ENCODE measurements around the gene CAMTA1.

The CAMTA1 gene

GRCh38 chr1:7284839-7285435 is 499.7 kb downstream of the CAMTA1 start:
- DNase-seq (ENCODE audit: low spot score) = peak; percentile 59

GRCh38 chr1:7285856-7286454 is 500.7 kb downstream of the CAMTA1 start:
- DNase-seq (ENCODE audit: low spot score) = no peak

DNA sequence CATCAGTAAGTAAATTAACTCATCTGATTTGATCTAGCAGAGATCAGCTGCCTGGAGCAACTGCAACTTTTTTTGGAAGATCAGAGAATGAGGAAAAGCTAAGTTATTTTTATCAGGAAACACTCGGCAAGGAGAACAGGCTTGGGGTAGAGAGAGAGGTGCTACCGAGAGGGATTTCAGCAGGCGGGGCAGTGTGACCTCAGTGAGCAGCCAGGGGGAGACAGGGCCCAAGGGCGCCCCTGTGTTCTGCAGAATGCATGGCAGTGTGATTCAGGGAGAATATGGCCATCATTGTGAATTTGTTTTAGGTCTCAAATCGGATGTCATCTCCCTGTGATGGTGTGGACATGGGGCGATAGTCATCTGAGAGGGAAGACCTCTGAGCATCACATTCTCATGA is 501.8 kb downstream of the CAMTA1 start:
- DNase-seq (ENCODE audit: low spot score) = no peak

GRCh38 chr1:7288992-7289391 is 503.7 kb downstream of the CAMTA1 start:
- no peak for DNase-seq (ENCODE audit: low spot score)

DNA sequence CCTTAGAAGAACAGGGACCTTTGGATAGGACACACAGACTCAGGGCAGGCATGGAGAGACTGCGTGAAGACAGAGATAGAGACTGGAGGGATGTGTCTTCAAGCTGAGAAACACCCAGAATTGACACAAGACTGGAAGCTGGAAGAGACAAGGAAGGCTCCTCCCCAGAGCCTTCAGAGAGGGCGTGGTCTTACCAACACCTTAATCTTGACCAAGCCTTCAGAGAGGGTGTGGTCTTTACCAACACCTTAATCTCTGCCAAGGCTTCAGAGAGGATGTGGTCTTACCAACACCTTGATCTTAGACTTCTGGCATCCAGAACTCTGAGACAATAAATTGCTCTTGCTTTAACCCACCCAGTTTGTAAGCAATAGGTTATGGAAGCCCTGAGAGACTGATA is 504.4 kb downstream of the CAMTA1 start:
- DNase-seq (ENCODE audit: low spot score) = no peak

DNA sequence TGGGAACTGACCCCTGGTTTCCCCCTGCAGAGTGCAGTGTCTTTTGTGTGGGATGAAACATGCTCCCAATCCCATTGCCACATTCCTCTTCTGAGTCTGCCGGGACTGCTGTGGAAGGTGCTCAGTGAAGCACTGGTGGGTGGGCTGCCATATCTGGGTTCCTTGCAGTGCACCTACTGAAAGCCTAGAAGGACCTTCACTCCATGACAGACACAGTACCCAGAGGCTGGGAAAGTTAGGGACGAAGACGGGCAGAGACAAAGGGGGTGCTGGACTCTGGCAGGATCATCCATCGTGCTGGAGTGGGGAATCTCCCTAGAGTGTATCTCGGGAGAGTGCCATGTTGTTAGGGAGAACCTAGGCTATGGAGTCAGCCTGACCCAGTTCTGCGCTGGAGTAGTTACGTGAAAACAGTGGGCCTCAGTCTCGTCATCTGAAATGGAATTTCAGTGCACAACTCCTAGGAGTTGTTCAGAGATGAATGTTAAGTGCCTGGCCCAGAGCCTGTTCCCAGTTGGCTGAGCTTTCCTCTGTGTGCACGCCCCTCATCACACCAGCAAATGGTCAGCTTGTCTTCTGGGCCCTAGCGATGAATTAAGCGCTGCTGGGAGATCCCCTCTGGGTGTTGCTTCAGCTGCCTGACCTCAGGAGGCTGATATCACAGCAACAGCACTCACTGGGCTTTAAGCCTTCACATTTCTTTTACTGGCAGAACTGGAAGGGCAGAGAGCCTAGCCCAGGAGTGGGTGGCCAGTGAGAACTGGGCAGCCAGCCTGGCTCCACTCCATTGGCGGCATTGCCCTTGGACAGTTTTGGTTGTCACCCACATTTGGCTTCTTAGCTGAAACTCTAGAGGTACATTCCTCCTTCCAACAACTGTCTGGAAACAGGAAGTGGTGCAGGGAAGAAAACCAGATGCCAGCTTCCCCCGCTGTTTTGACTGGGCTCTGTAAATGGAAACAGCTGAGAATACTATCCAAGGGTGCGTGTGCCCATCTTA is 506.0 kb downstream of the CAMTA1 start:
- peak; percentile 72 for DNase-seq (ENCODE audit: low spot score)

DNA sequence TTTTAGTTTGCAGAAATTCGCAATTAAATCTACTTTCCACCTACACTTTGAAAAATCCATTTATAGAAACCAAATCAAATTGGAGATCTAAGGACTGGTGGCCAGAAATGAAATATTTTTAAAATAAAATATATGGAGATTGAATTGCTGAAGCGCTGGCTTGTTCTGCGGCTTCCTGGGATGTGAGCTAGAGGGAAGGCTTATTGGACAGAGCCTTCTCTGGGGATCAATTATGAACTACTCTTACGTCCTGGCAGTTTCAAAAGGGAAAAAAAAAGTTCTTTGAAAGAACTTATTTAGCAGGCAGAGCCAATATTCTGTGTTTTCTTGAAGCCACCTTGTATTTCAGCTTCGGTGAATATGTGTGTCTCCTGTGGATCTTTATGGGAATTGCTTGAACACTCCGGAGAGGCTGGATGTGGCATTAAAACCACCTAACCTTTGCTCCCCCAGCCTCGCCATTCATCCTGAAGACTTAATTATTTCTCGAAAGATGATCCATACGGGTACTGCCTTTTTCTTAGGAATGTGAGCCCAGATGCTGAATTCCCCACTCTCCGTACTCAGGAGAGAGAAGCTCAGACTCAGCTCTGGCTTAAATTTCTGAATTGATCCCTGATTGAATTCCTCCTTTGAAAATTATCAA is 506.9 kb downstream of the CAMTA1 start:
- DNase-seq (ENCODE audit: low spot score) = peak; percentile 68

DNA sequence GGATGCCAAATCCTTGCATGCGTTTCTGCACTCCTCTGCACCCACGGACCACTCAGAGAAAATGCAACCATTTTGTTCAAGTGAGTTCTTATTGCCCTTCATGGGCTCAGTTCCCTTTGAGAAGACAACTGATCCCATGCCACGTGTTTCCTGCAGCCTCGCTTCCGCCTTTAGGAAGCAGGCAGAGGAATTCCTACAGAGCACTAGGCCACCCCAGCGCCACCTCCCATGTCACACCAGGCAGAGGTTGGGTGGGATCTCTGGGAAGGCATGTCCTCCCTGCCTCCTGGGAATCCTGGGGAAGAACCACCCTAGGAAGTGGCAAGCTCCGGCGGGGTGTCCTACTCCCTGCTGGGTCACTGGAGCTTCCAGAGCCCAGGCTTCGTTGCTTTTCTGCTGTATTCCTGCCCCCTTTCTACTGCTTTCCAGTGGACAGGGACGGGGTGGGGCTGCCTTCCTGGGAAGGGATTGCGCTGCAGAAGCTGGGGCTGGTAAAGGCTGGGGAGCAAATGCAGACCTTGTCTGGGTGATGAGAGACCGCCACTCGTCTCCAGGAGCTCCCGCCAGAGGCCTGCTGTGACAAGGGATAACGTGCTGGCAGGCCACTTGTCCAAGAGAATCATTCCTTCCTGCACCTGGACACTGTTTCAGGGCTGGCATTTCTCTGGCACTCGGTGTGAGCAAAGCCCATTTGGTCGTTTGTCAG is 507.6 kb downstream of the CAMTA1 start:
- peak; percentile 84 for DNase-seq (ENCODE audit: low spot score)

DNA sequence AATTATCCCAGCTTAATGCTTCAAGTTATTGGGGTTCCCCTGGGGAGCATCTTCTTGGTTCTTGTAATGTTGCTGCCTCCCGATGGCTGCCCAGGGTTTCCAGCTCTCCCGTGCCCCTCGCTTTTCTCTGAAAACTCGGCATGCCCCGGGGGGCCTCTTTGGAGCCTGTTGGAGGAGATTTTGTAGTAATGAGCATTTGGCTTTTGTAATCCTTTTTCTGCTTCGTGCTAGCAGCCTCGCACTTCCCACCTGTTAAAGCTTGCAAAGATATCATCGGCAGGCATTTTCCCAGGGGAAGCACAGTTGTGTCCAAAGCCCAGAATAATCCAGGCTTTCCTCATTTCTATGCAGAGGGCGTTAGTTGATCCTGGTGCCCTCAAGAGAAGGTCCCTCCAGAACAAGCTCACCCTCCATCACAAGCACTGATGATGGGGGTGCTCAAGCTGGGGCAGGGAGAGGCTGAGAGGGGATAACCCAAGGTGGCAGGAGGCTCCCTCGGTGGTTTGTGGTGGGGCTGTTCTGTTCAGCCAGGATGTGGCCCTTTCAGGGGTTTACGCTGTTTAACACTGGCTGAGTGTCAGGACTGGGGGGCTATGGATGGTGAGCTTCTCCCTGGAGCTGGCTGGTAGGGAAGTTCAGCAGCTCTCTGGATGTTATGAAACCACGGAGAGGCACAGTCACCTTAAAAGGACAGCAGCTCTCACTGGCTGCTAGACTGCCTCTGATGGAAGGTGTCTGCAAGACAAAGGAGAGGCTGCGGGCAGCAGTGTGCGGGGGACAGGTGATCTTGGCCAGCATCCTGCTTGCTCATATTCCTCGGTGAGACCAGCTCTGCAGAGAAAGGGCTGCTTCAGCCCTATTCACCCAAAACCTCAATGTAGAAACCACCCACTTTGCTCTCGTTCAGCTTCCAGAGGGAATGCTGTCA is 508.7 kb downstream of the CAMTA1 start:
- DNase-seq (ENCODE audit: low spot score) = peak; percentile 77

DNA sequence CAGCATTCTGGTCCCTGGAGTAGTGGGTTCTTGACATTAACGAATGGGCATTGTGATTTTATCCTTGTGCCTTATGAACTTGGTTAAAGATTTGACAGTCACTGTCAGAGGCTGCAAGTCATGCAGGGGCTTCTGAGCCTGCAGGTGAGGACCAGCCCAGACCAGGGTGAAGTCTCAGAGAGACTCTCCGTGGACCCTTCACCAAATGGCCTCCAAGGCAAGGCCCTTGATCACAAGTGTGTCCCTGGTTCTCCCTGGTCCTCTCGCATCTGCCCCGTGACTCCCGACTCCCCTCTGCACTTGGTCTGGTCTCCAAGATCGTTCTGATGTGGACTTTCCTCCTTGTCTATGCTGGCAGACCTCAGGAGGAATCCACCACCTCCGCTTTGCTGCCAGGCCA is 509.4 kb downstream of the CAMTA1 start:
- DNase-seq (ENCODE audit: low spot score) = no peak

DNA sequence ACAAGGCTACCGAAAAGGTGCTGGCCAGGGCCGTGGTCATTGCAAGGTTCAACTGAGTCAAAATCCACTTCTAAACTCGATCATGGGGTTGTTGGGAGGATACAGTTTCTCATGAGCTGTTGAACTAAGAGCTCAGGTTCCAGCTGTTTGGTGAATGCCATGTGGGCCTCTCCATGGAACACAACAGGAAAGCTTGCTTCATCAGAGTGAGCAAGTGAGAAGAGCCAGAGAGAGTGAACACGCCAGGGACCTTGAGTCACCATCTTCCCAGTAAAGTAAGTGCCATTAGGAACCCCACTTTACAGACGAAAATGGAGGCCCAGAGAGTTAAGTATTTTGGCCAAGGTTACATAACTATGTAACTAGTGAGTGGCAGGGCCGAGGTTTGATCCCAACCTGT is 510.7 kb downstream of the CAMTA1 start:
- no peak for DNase-seq (ENCODE audit: low spot score)

GRCh38 chr1:7296968-7297367 is 511.7 kb downstream of the CAMTA1 start:
- no peak for DNase-seq (ENCODE audit: low spot score)

DNA sequence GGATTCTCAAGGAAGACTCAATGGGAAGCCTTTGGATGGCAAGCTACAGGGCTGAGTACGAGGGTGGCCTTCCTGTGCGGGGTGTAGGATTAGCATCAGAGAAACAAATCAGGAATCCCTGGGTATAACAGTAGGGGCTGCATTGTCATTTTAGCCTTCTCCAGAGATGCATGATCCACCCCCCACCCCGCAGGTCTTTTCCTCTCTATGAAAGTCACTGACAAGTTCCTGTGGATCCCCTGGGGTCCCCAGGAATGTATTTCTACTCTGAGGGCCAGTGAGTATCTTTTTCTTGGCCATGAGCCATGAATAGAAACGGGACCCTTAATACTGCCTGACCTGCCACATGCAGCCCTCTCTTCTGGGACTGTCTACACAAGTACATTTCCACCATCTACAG is 512.9 kb downstream of the CAMTA1 start:
- peak; percentile 54 for DNase-seq (ENCODE audit: low spot score)

GRCh38 chr1:7298749-7299151 is 513.5 kb downstream of the CAMTA1 start:
- DNase-seq (ENCODE audit: low spot score) = peak; percentile 63

GRCh38 chr1:7299329-7299799 is 514.1 kb downstream of the CAMTA1 start:
- peak; percentile 92 for DNase-seq (ENCODE audit: low spot score)

GRCh38 chr1:7299994-7300393 is 514.7 kb downstream of the CAMTA1 start:
- DNase-seq (ENCODE audit: low spot score) = no peak

GRCh38 chr1:7300893-7301663 is 515.8 kb downstream of the CAMTA1 start:
- peak; percentile 82 for DNase-seq (ENCODE audit: low spot score)

DNA sequence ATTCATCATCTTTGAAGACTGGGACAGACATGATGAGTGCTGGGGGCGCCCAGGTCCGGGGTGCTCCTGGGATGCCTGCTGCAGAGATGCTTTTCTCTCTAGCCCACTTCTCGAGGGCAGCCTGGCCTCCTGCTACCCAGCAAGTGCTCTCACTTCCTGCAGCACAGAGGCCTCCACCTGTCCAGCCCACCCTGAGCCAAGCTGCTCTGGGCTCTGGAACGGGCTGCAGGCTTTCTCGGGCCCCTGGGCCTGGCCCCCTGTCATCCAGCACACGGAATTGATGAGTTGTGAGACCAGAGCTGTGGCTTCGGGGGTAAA is 516.4 kb downstream of the CAMTA1 start:
- no peak for DNase-seq (ENCODE audit: low spot score)

- DNase-seq (ENCODE audit: low spot score) = no peak
Observed at GRCh38 chr1:7302126-7302525, 516.9 kb downstream of the CAMTA1 start.

DNA sequence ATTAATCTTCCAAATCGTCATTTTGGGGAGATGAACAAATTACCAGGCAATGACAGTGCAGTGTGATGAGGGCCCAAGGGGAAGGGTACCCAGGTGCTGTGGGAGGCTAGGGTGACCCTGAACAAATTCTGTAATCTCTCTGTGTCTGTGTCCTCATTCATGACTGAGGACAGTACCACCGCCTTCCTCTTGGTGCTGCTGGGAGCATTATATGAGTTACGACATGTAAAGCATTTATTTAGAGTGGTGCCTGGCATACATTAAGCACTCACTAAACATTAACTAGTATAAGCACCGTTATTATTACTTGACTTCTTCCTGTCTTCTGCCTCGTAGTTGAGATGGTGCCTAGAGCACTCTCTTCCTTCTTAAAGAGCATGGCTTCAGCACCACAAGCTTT is 517.6 kb downstream of the CAMTA1 start:
- no peak for DNase-seq (ENCODE audit: low spot score)

Measured in cerebellar cortex (tissue), 1 donor.